GM12891 (cell line): ENCODE measurements around the gene CHCHD4.
"Not testable (repeated sequence)": the region's sequence is repeated elsewhere in the genome, so short reads cannot be mapped to it uniquely, and the experiment has no call there.

Experiments used
- PAX5 ChIP-seq: IDR thresholded peaks from 2 replicates; pipeline ENCODE4 v1.6.1; 2011; ENCODE audit warnings: low read length, moderate library complexity, mild to moderate bottlenecking; ENCODE audit not compliant: insufficient read depth, severe bottlenecking
- POLR2A ChIP-seq: IDR thresholded peaks from 2 replicates; pipeline ENCODE4 v1.6.1; 2011; ENCODE audit warnings: low read depth, low read length, control low read depth
- TAF1 ChIP-seq: IDR thresholded peaks from 2 replicates; pipeline ENCODE4 v1.6.1; 2011; ENCODE audit warnings: low read depth, low read length, control low read depth

- TF ChIP-seq POLR2A, PAX5, TAF1: not testable (repeated sequence)
Observed at GRCh38 chr3:14109821-14110220, 14.8 kb downstream of the CHCHD4 start.
